HFFc6 (cell line): ENCODE measurements around the gene ADAM22. TPM values are rescaled to one million over a fixed set of nuclear protein-coding genes. Genes with fewer than 3 reads are reported as not detected.
"Not testable (repeated sequence)": the region's sequence is repeated elsewhere in the genome, so short reads cannot be mapped to it uniquely, and the experiment has no call there.

Experiments
- DNase-seq: peaks from one replicate; pipeline ENCODE4 v3.0.0-alpha.2; 2018
- H3K27ac Mint-ChIP-seq: 2 replicates; pipeline ENCODE4 v1.8.0; 2020; ENCODE audit warnings: mild to moderate bottlenecking, mixed read lengths
- H3K27me3 Mint-ChIP-seq: 2 replicates; pipeline ENCODE4 v1.8.0; 2021; ENCODE audit warnings: mild to moderate bottlenecking, moderate library complexity, mixed read lengths; ENCODE audit not compliant: insufficient read depth
- H3K36me3 Mint-ChIP-seq: 2 replicates; pipeline ENCODE4 v1.8.0; 2021; ENCODE audit warnings: low read depth, mixed read lengths
- H3K4me1 Mint-ChIP-seq: 2 replicates; pipeline ENCODE4 v1.8.0; 2020; ENCODE audit warnings: low read depth, mixed read lengths
- H3K4me3 Mint-ChIP-seq: 2 replicates; pipeline ENCODE4 v1.8.0; 2020; ENCODE audit warnings: mild to moderate bottlenecking, moderate library complexity, mixed read lengths
- H3K9me3 Mint-ChIP-seq: 2 replicates; pipeline ENCODE4 v1.8.0; 2020; ENCODE audit warnings: mild to moderate bottlenecking, mixed read lengths
- CTCF ChIP-seq: fragments of 200-600 bp; sonication (generic); IDR thresholded peaks from 2 replicates; pipeline ENCODE4 v1.5.0; 2021; ENCODE audit warnings: antibody characterized with exemption, mild to moderate bottlenecking
- long read RNA-seq: library from polyadenylated mRNA; unstranded; transcript quantifications from one replicate; pipeline ENCODE4 v2.0.0, GENCODE V29; 2019
- total RNA-seq, 6 experiments: library from RNA; stranded (reverse); fragmentation: NEBNext Ultra II Directional; extraction: Animal tissue kit (Norgen Biotek cat#: 25700); gene quantifications; 2 replicates in 1 of 6; 3 replicates in 5 of 6; pipeline ENCODE4 v1.2.3, GENCODE V29; 2021

Gene ADAM22
- under 1 TPM in 5 of 6 experiments, not detected in 1; 0.05 to 0.24 (median 0.12) TPM for total RNA-seq
- long read RNA-seq: 0 reads

- no peak for TF ChIP-seq CTCF
- Mint-ChIP-seq H3K27ac (no peak within 1 kb of the TSS), H3K27me3 (peaks cover 14% of the 10 kb centered on the region; the same call in 1 of the 2 replicates), H3K9me3 (no peaks in the 10 kb centered on the region), H3K4me3 (peak within 1 kb of the TSS; percentile 82), H3K36me3 (no peaks in the 10 kb centered on the region), H3K4me1 (peaks cover 13% of the 10 kb centered on the region)
- peak; percentile 3 for DNase-seq
Observed at GRCh38 chr7:87933953-87934698, at the start of gene ADAM22. Gene ADAM22, plus strand, starts transcription at chr7:87934251. Its CDS starts 215 bp downstream, at chr7:87934466.

- no peak for DNase-seq
- Mint-ChIP-seq H3K4me3 (no peak overlapping the region), H3K27ac (no peak overlapping the region), H3K4me1 (peaks cover 19% of the 10 kb centered on the region), H3K36me3 (peaks cover 10% of the 10 kb centered on the region; the same call in 1 of the 2 replicates), H3K9me3 (no peaks in the 10 kb centered on the region), H3K27me3 (no peaks in the 10 kb centered on the region)
- TF ChIP-seq CTCF: no peak
Observed at GRCh38 chr7:87885018-87885417, 49.0 kb upstream of the ADAM22 start.

- no peaks in the 10 kb centered on the region for H3K9me3 Mint-ChIP-seq
- peaks cover 8% of the 10 kb centered on the region for H3K4me1 Mint-ChIP-seq
- H3K27me3 Mint-ChIP-seq: no peaks in the 10 kb centered on the region
- no peak overlapping the region for H3K4me3 Mint-ChIP-seq
- peak; percentile 46 for DNase-seq
- peaks cover 15% of the 10 kb centered on the region for H3K36me3 Mint-ChIP-seq
- TF ChIP-seq CTCF: peak; percentile 85
- no peak overlapping the region for H3K27ac Mint-ChIP-seq
Observed at GRCh38 chr7:87886875-87887274, 47.2 kb upstream of the ADAM22 start.

- Mint-ChIP-seq H3K4me1 (no peaks in the 10 kb centered on the region), H3K4me3 (no peak overlapping the region), H3K27ac (no peak overlapping the region), H3K36me3 (peaks cover 13% of the 10 kb centered on the region), H3K9me3 (no peaks in the 10 kb centered on the region), H3K27me3 (no peaks in the 10 kb centered on the region)
- no peak for DNase-seq
- TF ChIP-seq CTCF: no peak
Observed at GRCh38 chr7:87895363-87895762, 38.7 kb upstream of the ADAM22 start.

GRCh38 chr7:87899255-87899654 lies 34.8 kb upstream of the ADAM22 start:
- Mint-ChIP-seq H3K36me3 (peaks cover 12% of the 10 kb centered on the region), H3K9me3 (no peaks in the 10 kb centered on the region), H3K27me3 (no peaks in the 10 kb centered on the region), H3K4me3 (no peak overlapping the region), H3K27ac (no peak overlapping the region), H3K4me1 (no peaks in the 10 kb centered on the region)
- DNase-seq: no peak
- TF ChIP-seq CTCF: no peak

GRCh38 chr7:87907136-87907906 lies 26.7 kb upstream of the ADAM22 start:
- H3K36me3 Mint-ChIP-seq: peaks cover 14% of the 10 kb centered on the region
- H3K27me3 Mint-ChIP-seq, H3K4me3 Mint-ChIP-seq, DNase-seq, H3K4me1 Mint-ChIP-seq, H3K9me3 Mint-ChIP-seq, H3K27ac Mint-ChIP-seq: not testable (repeated sequence)

- peaks cover 14% of the 10 kb centered on the region for H3K36me3 Mint-ChIP-seq
- H3K4me1 Mint-ChIP-seq, H3K27ac Mint-ChIP-seq, H3K27me3 Mint-ChIP-seq, H3K4me3 Mint-ChIP-seq, DNase-seq, H3K9me3 Mint-ChIP-seq: not testable (repeated sequence)
Observed at GRCh38 chr7:87908814-87909213, 25.2 kb upstream of the ADAM22 start.
